GM19043 (cell line): ENCODE data around the gene SEBOX.

Experiments used
- ATAC-seq: cut with Tn5 transposase; IDR thresholded peaks from one replicate; pipeline ENCODE4 v1.9.1; 2021; ENCODE audit warnings: low read depth; ENCODE audit not compliant: unreplicated experiment

Gene SEBOX

DNA sequence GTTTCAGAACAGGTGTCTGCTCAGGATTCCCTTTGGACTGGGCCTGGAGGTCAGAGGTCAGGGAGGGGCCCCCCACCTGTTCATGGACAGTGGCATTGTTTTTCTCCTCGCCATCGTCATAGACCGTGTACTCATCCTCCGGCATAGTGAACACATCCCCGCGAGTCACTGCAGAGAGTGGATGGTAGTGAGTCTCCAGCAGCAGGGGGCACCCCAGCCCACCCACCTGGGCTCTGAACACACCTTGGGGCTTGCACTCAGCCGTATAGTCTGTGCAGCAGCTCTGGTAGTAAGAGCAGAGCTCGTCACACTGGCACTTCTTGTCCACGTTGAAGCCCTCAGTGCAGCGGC lies 4.7 kb upstream of the SEBOX start:
- no peak for ATAC-seq

GRCh38 chr17:28368915-28369683 lies 4.1 kb upstream of the SEBOX start:
- ATAC-seq, result no peak

DNA sequence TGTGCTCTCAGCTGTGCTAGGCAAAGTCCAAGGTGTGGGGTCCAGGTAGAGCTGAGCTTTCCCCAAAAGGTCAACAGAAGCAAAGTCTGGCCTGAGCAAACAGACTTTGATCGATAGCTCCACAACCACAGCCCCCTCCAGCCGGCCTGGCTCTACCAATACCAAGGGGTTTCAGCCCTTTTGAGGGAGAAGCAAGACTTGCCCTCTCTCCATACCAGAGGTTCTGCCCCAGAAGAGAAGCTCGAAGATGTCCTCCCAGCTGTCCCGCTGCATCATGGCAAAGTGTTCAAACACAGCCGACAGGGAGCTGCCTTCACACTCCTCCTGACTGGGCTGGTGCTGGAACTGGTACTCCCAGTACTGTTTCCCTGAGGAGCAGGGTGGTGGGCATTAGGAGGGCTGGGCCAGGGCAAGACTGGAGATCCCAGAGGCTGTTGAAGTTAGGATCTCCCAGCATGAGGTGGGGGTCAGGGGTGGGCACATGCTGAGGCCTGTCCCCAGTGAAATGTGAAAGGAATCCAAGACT lies 3.4 kb upstream of the SEBOX start:
- no peak for ATAC-seq

- no peak for ATAC-seq
These were observed 2.8 kb upstream of the SEBOX start for GRCh38 chr17:28367641-28368305.

- ATAC-seq, result no peak
These were observed 1.6 kb upstream of the SEBOX start for GRCh38 chr17:28366605-28367004.

DNA sequence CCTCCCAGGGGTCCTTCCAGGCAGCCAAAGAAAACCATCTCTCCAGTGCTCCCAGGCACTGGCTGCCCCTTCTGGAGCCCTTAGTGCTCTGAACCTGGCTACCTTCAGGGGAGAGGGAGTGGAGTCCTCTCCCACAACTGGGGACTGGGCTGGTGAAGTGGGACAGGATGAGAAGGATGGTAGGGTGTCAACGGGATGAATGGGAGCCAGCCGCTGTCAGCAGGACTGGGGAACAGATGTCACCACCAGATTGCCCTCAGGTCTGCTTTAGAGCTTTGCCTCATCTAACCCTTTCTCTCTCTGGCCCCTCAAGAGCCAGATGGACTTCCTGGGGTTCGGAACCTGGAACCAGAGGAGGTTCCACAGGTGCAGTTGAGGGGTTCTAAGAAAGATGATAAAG lies 488 bp upstream of the SEBOX start:
- no peak for ATAC-seq

DNA sequence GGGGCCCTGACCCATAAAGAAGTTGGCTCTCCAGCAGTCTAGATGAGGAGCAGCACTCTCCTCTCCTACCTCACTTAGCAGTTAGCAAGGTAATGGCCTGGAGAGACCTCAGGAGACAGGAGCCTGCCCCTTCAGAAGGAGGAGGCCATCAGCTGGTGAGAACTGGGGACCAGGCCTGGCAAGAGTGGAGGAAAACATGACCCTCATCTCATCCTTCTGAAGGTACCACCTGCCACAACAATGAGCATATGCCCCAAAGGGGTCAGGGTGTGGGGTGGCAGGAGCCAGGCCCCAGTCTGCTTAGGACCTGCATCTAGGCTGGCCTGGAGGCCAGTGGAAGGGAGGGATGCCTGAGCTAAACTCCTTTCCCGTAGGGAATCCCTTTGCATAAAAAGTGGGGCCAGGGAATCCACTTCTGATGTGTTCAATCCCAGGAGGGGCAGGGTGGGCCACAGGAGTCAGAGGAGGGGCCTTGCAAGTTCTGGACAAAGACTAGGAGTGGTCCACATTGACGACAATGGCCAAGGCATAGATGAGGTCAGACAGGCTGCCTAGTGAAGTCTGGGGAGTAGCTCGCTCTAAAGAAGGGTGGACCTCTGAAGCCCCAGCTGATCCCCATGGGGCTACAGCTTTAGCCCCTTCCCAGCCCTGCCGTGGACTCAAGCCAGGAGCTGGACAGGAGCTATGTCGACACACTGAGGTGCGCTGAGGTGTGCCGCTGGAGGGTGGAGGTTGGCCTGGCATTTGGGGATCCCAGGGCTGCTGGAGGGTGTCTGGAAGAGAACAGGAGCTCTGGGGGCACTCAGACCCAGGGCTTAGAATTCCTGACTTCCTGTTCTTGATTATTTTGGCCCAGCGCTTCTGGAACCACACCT lies 986 bp downstream of the SEBOX start:
- no peak for ATAC-seq

- ATAC-seq, result no peak
These were observed 1.8 kb downstream of the SEBOX start for GRCh38 chr17:28363186-28363585.

GRCh38 chr17:28357901-28358197 lies 7.2 kb downstream of the SEBOX start:
- no peak for ATAC-seq

- peak; percentile 98 for ATAC-seq
These were observed 7.7 kb downstream of the SEBOX start, which contains the start of gene POLDIP2 for GRCh38 chr17:28357061-28357900. Gene POLDIP2, minus strand, starts transcription at chr17:28357527. Its CDS starts 79 bp downstream, at chr17:28357448.

GRCh38 chr17:28350271-28350670 lies 14.7 kb downstream of the SEBOX start:
- no peak for ATAC-seq

GRCh38 chr17:28348979-28349378 lies 16.0 kb downstream of the SEBOX start:
- ATAC-seq, result no peak

- no peak for ATAC-seq
These were observed 17.6 kb downstream of the SEBOX start for GRCh38 chr17:28347261-28347891.

DNA sequence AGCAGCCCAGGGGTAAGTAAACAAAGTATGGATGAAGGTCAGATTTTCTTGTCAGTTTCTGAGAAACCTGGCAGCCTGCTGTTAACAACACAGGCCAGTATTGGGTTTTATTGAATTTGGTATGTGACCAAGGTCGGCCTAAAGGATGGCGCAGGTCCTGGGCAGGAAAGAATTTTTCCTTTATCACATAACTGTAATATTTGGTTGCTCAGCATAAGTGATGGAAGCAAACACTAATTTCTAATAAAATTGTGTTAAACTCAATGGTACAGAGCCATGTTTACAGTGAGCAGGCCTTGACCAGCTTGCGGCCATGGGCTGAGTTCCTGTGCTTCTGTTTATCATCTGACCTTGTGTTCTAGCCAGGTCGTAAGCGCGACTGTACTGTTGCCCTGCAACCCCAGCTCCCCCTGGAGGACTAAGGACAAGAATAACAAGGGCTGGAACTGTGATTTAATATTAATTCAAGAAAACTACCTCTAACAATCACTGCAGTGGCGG lies 18.2 kb downstream of the SEBOX start:
- ATAC-seq, result no peak

- no peak for ATAC-seq
These were observed 18.8 kb downstream of the SEBOX start for GRCh38 chr17:28346199-28346580.

DNA sequence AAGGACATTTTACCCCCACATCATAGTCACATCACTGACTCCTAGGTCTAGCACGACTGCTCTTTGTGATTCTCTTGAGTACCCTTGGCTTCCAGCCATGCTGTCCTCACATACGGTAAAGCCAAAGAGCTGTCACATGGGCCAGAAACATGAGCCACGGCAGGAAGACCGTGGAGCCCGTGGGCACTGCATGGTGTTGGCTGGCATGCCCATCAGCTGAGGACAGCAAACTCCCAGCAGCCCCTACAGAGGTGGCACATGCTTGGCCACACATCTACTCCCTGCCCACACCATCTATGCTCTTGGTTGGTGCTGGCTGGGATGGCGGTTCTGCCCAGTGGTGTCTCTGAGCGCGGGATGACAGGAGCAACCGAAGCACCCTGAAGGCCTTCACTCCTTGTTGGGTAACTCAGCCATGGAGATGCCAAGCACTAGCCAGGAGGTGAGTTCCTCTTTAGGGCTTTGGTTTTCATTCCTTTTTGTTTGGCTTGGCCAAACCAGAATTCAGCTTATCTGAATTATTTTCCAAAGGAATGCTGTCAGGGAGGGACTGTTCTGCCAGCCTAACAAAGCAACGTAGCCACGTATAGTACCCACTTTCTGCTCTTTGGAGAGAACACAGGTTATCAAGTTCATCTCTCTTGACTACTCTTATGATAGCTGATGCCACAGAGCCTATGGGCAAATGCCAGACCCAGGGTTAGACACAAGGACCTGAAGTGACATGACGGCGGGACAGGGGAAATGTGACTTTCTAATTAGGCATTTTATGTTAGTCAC lies 19.4 kb downstream of the SEBOX start:
- no peak for ATAC-seq

- no peak for ATAC-seq
These were observed 20.5 kb downstream of the SEBOX start for GRCh38 chr17:28344435-28344901.

- no peak for ATAC-seq
These were observed 21.0 kb downstream of the SEBOX start for GRCh38 chr17:28344011-28344410.

DNA sequence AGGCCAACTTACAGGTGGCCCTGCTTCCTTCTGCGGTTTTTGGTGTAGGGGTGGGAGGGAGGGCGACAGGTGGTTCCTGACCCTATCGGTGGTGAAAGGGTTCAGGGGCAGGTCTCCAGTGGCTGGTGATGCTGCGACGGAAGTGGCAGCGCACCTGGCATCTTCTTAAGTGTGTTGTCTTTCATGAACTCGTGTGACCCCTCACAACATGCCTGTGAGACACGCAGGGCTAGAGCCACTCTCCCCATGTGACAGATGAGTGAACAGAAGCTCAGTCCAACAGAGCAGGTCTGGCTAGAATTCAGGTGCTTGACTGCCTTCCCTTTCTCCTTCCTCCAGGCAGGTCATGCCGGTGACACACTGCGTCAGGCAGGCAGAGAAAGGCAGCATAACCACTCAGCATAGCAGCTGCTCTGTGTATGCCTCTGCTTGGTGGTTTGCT lies 21.5 kb downstream of the SEBOX start:
- no peak for ATAC-seq
